OCI-LY1 (cell line): ENCODE measurements around the gene CSMD2.
"Not testable (repeated sequence)": the region's sequence is repeated elsewhere in the genome, so short reads cannot be mapped to it uniquely, and the experiment has no call there.

Source experiments
- H2AFZ ChIP-seq: fragments of 200-600 bp; sonication (generic), shearing (Covaris generic); 2 replicates; pipeline ENCODE4 v1.6.0; 2014; ENCODE audit warnings: antibody characterized with exemption, mild to moderate bottlenecking, low read length
- H3F3A ChIP-seq: fragments of 200-600 bp; sonication (generic), shearing (Covaris generic); 2 replicates; pipeline ENCODE4 v1.6.0; 2014; ENCODE audit warnings: mild to moderate bottlenecking, antibody characterized with exemption, low read length, moderate library complexity; ENCODE audit not compliant: insufficient read depth
- H3K27ac ChIP-seq: fragments of 200-600 bp; sonication (generic); 2 replicates; pipeline ENCODE4 v1.5.1; 2014; ENCODE audit warnings: low read length, mixed run types, mild to moderate bottlenecking, low read depth; ENCODE audit not compliant: poor library complexity, severe bottlenecking
- H3K27me3 ChIP-seq: fragments of 200-600 bp; sonication (generic); 2 replicates; pipeline ENCODE4 v1.6.0; 2014; ENCODE audit warnings: antibody characterized with exemption, mild to moderate bottlenecking, low read length, moderate library complexity; ENCODE audit not compliant: insufficient read depth
- H3K36me3 ChIP-seq: fragments of 200-600 bp; sonication (generic); 2 replicates; pipeline ENCODE4 v1.6.1; 2014; ENCODE audit warnings: mild to moderate bottlenecking, antibody characterized with exemption, low read length, moderate library complexity, mixed read lengths; ENCODE audit not compliant: insufficient read depth
- H3K4me1 ChIP-seq: fragments of 200-600 bp; sonication (generic); 2 replicates; pipeline ENCODE4 v1.5.1; 2014; ENCODE audit warnings: mild to moderate bottlenecking, low read length, moderate library complexity; ENCODE audit not compliant: insufficient read depth, severe bottlenecking
- H3K4me2 ChIP-seq: fragments of 200-600 bp; sonication (generic), shearing (Covaris generic); 2 replicates; pipeline ENCODE4 v1.6.1; 2014; ENCODE audit warnings: low read length
- H3K4me3 ChIP-seq: fragments of 200-600 bp; sonication (generic); 2 replicates; pipeline ENCODE4 v1.5.1; 2014; ENCODE audit warnings: low read length, low read depth, mild to moderate bottlenecking, mixed read lengths; ENCODE audit not compliant: poor library complexity, severe bottlenecking
- H3K79me2 ChIP-seq: fragments of 200-600 bp; shearing (Covaris generic); 2 replicates; pipeline ENCODE4 v1.6.1; 2016; ENCODE audit warnings: mixed run types, low read length, mixed read lengths; ENCODE audit not compliant: insufficient read depth
- H3K9ac ChIP-seq: fragments of 200-600 bp; sonication (generic), shearing (Covaris generic); 2 replicates; pipeline ENCODE4 v1.6.1; 2014; ENCODE audit warnings: mild to moderate bottlenecking, low read length, mixed read lengths
- H3K9me2 ChIP-seq: fragments of 200-600 bp; sonication (generic), shearing (Covaris generic); 2 replicates; pipeline ENCODE4 v1.6.1; 2014; ENCODE audit warnings: low read depth, mild to moderate bottlenecking, low read length, mixed read lengths
- H3K9me3 ChIP-seq: fragments of 200-600 bp; shearing (Covaris generic); 2 replicates; pipeline ENCODE4 v1.6.1; 2014; ENCODE audit warnings: low read length, mixed read lengths
- H4K20me1 ChIP-seq: fragments of 200-600 bp; sonication (generic), shearing (Covaris generic); 2 replicates; pipeline ENCODE4 v1.6.0; 2016; ENCODE audit warnings: mild to moderate bottlenecking, low read length; ENCODE audit not compliant: insufficient read depth
- EZH2 ChIP-seq: fragments of 200-600 bp; sonication (generic), shearing (Covaris generic); IDR thresholded peaks from 2 replicates; pipeline ENCODE4 v1.8.0; 2017; ENCODE audit warnings: borderline replicate concordance, mixed run types, mild to moderate bottlenecking, antibody characterized with exemption, low read length, moderate library complexity, mixed read lengths
- TF ChIP-seq, protein P1 (sequence below): fragments of 200-600 bp; sonication (generic), shearing (Covaris generic); IDR thresholded peaks from 2 replicates; pipeline ENCODE4 v1.5.1; 2017; ENCODE audit warnings: mild to moderate bottlenecking, antibody characterized with exemption, low read length, moderate library complexity, mixed read lengths

Gene CSMD2

GRCh38 chr1:34083974-34084373, 81.1 kb downstream of the CSMD2 start:
- H3K27me3 ChIP-seq, result no peaks in the 10 kb centered on the region
- H3F3A ChIP-seq, result no peaks in the 10 kb centered on the region
- H3K4me2 ChIP-seq, result no peak overlapping the region
- no peaks in the 10 kb centered on the region for H3K4me1 ChIP-seq
- H2AFZ ChIP-seq, result no peak overlapping the region
- H3K4me3 ChIP-seq, result no peak overlapping the region
- H3K79me2 ChIP-seq, result no peaks in the 10 kb centered on the region
- H3K9ac ChIP-seq, result no peak overlapping the region
- H3K9me3 ChIP-seq, result no peaks in the 10 kb centered on the region
- TF ChIP-seq EZH2, result no peak
- no peaks in the 10 kb centered on the region for H3K9me2 ChIP-seq
- no peaks in the 10 kb centered on the region for H4K20me1 ChIP-seq
- no peak overlapping the region for H3K27ac ChIP-seq
- H3K36me3 ChIP-seq, result no peaks in the 10 kb centered on the region

DNA sequence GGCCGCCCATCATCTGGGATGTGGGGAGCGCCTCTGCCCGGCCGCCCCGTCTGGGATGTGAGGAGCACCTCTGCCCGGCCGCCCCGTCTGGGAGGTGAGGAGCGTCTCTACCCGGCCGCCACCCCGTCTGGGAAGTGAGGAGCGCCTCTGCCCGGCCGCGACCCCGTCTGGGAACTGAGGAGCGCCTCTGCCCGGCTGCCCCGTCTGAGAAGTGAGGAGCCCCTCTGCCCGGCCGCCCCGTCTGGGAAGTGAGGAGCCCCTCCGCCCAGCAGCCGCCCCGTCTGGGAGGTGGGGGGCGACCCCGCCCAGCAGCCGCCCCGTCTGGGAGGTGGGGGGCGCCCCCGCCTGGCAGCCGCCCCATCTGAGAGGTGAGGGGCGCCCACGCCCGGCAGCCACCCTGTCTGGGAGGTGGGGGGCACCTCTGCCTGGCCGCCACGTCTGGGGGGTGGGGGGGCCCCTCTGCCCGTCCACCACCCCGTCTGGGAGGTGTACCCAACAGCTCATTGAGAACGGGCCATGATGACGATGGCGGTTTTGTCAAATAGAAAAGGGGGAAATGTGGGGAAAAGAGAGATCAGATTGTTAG, 82.9 kb downstream of the CSMD2 start:
- not testable (repeated sequence) for H3K4me1 ChIP-seq, H3K79me2 ChIP-seq, H3K9me2 ChIP-seq, H3K9me3 ChIP-seq, H3K27me3 ChIP-seq, H3K27ac ChIP-seq, H3K36me3 ChIP-seq, H3K9ac ChIP-seq, H3K4me2 ChIP-seq, H3F3A ChIP-seq, H2AFZ ChIP-seq, H3K4me3 ChIP-seq, H4K20me1 ChIP-seq

- H3K79me2 ChIP-seq, result no peaks in the 10 kb centered on the region
- no peak overlapping the region for H3K27ac ChIP-seq
- no peaks in the 10 kb centered on the region for H3K4me1 ChIP-seq
- no peak overlapping the region for H3K9ac ChIP-seq
- no peak for TF ChIP-seq EZH2
- TF ChIP-seq, protein P1, sequence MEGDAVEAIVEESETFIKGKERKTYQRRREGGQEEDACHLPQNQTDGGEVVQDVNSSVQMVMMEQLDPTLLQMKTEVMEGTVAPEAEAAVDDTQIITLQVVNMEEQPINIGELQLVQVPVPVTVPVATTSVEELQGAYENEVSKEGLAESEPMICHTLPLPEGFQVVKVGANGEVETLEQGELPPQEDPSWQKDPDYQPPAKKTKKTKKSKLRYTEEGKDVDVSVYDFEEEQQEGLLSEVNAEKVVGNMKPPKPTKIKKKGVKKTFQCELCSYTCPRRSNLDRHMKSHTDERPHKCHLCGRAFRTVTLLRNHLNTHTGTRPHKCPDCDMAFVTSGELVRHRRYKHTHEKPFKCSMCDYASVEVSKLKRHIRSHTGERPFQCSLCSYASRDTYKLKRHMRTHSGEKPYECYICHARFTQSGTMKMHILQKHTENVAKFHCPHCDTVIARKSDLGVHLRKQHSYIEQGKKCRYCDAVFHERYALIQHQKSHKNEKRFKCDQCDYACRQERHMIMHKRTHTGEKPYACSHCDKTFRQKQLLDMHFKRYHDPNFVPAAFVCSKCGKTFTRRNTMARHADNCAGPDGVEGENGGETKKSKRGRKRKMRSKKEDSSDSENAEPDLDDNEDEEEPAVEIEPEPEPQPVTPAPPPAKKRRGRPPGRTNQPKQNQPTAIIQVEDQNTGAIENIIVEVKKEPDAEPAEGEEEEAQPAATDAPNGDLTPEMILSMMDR, result no peak
- H3K9me3 ChIP-seq, result no peaks in the 10 kb centered on the region
- no peaks in the 10 kb centered on the region for H3K36me3 ChIP-seq
- no peaks in the 10 kb centered on the region for H4K20me1 ChIP-seq
- H3K9me2 ChIP-seq, result no peaks in the 10 kb centered on the region
- no peak overlapping the region for H3K4me3 ChIP-seq
- 0 out of 2 replicates have a peak, but pooled peaks cover 3% of the 10 kb centered on the region for H3K27me3 ChIP-seq
- H3F3A ChIP-seq, result no peaks in the 10 kb centered on the region
- H2AFZ ChIP-seq, result no peak overlapping the region
- H3K4me2 ChIP-seq, result no peak overlapping the region
Observed at GRCh38 chr1:34078383-34078782, 86.6 kb downstream of the CSMD2 start.

DNA sequence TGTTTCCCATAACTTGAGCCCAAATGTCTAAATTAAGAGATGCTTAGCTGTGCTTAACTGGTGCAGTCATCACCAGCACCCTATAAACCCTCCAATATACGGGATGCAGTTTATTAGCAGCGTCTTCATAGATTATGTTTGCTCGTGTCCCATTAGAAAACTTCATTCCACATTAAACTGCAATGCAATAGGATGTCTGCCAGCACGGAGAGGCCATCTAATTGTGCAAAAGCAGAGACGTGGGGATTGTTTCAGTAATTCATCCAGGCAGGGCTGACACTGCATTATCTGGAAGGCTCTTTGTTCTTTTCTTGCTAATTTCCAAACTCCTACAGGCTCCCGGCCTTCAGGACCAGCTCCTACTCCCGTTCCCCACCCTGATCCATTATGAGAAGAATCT, 89.5 kb downstream of the CSMD2 start:
- H3K79me2 ChIP-seq, result no peaks in the 10 kb centered on the region
- H3K27ac ChIP-seq, result no peak overlapping the region
- no peaks in the 10 kb centered on the region for H3F3A ChIP-seq
- H3K4me1 ChIP-seq, result no peaks in the 10 kb centered on the region
- H3K27me3 ChIP-seq, result 0 out of 2 replicates have a peak, but pooled peaks cover 3% of the 10 kb centered on the region
- TF ChIP-seq, protein P1, result no peak
- no peak for TF ChIP-seq EZH2
- no peaks in the 10 kb centered on the region for H4K20me1 ChIP-seq
- H3K4me2 ChIP-seq, result no peak overlapping the region
- H3K4me3 ChIP-seq, result no peak overlapping the region
- no peak overlapping the region for H3K9ac ChIP-seq
- H3K36me3 ChIP-seq, result no peaks in the 10 kb centered on the region
- no peaks in the 10 kb centered on the region for H3K9me3 ChIP-seq
- no peak overlapping the region for H2AFZ ChIP-seq
- no peaks in the 10 kb centered on the region for H3K9me2 ChIP-seq
